GM19193 (cell line): Measurements from ENCODE around the gene RBP5.

ENCODE experiments used
- POLR2A ChIP-seq: IDR thresholded peaks from 4 replicates; pipeline ENCODE4 v1.6.1; 2011; ENCODE audit not compliant: insufficient read depth, insufficient read length; ENCODE audit errors: extremely low read depth

Gene RBP5

GRCh38 chr12:7100239-7100638 is 28.4 kb downstream of the RBP5 start:
- no peak for TF ChIP-seq POLR2A

GRCh38 chr12:7099290-7099996 is 29.2 kb downstream of the RBP5 start:
- no peak for TF ChIP-seq POLR2A

DNA sequence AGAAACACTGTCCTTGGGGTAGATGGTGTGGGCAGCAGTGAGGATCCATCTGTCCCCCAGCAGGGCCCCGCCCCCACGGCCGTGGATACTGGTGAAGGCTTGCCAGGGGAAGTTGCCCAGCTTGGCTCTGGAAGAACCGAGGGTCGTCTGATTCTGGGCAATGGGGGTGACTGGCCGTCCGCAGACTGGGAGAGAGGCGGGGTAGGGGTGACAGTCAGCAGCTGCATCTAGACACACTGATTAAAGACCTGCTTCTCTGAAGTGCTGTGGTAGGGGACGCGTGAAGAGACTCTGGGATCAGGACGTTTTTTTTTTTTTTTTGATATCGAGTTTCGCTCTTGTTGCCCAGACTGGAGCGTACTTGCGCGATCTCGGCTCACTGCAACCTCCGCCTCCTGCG is 31.7 kb downstream of the RBP5 start:
- no peak for TF ChIP-seq POLR2A

- no peak for TF ChIP-seq POLR2A
These were observed 32.4 kb downstream of the RBP5 start for GRCh38 chr12:7096006-7096932.

GRCh38 chr12:7093892-7094291 is 34.8 kb downstream of the RBP5 start:
- no peak for TF ChIP-seq POLR2A

GRCh38 chr12:7093486-7093885 is 35.2 kb downstream of the RBP5 start:
- TF ChIP-seq POLR2A, result no peak

GRCh38 chr12:7092986-7093460 is 35.7 kb downstream of the RBP5 start:
- TF ChIP-seq POLR2A, result no peak

DNA sequence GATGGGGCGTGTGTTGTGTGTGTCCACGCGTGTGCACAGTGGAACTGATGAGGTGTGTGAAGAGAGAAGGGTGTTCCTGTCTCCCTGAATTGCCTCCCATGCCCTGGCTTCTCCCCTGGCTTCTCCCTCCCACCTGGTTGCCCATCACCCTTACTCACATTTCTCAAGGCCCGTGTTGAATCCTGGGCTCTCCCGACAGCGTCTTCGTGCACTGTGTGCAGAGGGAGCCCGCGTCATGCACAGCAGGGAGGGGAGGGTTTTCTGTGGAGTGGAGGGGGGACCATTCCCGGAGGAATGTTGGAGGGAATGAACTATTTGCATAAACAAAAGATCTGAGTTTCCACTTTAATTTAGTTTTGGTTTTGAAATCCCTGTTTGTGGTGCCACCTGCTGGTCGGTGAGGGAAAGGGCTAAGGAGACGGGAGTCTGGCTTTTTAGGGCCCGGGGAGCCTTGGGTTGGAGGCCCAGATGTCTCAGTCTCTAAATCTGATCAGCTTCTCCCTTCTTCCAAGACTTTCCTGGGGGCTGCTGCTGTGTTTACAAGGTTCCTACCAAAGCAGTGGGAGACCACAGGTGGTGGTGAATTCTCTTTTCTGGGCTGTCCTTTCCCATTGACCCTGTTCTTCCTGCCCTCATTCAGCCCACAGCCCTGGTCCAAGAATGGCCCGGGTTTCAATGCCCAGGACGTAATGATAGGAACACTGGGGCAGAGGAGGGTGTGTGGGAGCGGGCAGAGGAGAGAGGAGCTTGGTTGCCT is 36.3 kb downstream of the RBP5 start, which contains the start of gene C1R:
TSS of gene C1R (minus strand) at position 217 of the 757 bp plus-strand sequence. CDS start at position 160, 57 bp downstream.
- peak; percentile 19 for TF ChIP-seq POLR2A

DNA sequence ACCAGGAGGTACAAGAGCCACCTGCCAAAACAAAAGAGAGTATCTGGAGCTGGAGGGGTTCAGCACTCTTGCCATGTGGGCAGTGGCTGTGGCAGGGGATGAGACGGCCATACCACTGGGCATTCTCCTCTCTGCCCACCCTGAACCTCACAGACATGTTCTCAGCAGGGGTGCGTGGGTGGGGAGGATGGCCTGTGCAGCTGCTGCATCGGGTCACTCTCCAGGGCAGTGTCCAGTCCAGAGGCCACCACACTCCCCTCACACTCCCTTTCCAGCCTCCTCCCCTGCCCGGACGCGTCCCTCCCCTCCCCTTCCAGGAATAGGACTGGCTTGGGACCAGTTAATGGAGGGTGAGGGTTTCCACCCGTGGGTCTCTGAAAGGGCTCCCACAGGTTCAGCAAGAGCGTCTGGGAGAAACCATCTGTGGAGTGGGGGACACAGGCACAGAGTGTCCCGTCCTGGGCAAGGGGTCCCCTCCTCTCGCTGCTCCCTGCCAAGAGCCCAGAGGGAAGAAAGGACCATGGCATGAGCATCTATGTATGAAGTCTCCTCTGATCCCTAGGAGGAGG is 36.9 kb downstream of the RBP5 start:
- no peak for TF ChIP-seq POLR2A

GRCh38 chr12:7091171-7091570 is 37.5 kb downstream of the RBP5 start:
- no peak for TF ChIP-seq POLR2A

DNA sequence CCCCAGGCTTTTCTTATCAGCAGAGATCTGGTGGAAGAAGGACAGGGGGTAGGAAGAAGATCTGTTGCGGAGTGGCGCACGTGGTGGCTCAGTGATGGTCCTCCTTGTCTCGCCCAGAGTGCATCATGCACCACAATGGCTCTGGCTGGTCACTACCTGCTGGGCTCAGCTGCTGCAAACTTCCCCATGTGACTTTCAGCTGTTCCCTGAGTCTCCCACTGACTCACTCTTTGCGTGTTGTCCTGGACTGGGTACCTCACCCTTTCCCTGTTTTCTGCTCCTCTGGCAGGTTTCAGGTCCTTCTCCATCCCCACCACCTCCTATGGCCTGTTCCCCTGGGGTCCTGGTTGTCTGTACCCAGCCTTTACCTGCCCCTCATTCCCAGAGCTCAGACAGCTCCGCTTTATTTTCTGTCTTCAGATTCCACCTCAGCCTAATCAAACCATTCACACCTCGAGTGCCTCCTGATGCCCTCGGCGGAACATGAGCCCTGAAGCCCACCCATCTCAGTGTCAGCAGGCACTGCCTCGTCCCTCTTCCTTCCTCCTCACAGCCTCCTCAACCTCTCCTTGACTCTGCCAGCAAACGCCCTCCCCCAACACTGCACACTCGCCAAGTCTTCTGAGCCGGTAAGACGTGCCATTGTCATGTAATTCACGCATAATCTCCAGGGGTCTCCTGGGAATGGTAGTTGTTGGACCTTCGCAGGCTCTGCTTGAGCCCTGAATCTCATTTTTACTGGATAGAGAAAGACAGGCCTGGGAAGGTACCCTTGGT is 38.3 kb downstream of the RBP5 start:
- TF ChIP-seq POLR2A, result no peak

DNA sequence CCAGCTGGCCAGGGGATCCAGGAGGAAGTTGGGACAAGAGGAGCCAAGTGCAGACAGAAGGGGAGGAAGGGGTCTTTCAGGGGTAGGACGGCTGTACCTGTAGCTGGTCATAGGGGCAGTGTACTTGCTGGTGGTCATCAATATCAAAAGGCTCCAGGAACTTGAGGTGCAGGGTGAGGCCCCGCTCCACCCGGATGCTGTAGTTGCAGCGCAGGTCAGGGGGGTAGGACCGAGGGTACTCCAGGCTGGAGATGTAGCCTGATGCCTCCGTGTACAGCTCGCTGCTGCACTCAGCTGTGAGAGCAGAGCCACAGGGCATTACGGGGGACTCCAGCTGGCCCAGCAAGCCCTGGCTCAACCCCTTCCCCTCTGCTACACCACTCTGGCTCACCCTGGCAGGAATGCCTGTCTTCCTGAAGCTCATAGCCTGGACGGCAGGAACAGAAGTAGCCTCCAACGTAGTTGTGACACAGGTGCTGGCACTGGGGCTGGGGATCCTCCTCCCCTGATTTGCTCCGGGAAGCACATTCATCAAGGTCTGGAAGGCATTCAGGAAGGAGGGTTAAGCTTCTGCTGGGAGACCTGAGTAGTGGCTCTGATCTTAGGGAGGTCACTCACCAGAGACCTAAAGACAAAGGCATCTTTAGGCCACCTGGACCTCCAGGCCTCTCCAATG is 39.4 kb downstream of the RBP5 start:
- no peak for TF ChIP-seq POLR2A

GRCh38 chr12:7083125-7083524 is 45.6 kb downstream of the RBP5 start:
- TF ChIP-seq POLR2A, result no peak
